Right lobe of liver (tissue), 4 donors: ENCODE results near the gene STRADA.

Experiments
- CTCF ChIP-seq, 4 donors: fragments of 200-600 bp in 3 of 4; fragments of 450-650 bp in 1 of 4; IDR thresholded peaks; one replicate each; pipeline versions ENCODE4 v1.5.1 to v1.8.0; 2016 to 2022; ENCODE audit warnings: antibody characterized with exemption in 4 of 4, mild to moderate bottlenecking in 2 of 4
- POLR2A ChIP-seq: fragments of 450-650 bp; IDR thresholded peaks from one replicate; pipeline ENCODE4 v1.6.1; 2017; ENCODE audit warnings: antibody characterized with exemption, mild to moderate bottlenecking
- donor health status: DM: no; HTN: no; CAD: no.
- donor health status: DM: no; HTN: no; CAD: no.
- donor health status: DM: no; HTN: yes; CAD: no.

- no peak for TF ChIP-seq CTCF (IDR thresholded peaks at IDR 0.05)
- TF ChIP-seq POLR2A = no peak
These were observed 35.9 kb downstream of the STRADA start for GRCh38 chr17:63705657-63706056.
